ENCODE measurements around the gene WRAP53.
"Not testable (repeated sequence)": the region's sequence is repeated elsewhere in the genome, so short reads cannot be mapped to it uniquely, and the experiment has no call there.

WRAP53 gene

DNA sequence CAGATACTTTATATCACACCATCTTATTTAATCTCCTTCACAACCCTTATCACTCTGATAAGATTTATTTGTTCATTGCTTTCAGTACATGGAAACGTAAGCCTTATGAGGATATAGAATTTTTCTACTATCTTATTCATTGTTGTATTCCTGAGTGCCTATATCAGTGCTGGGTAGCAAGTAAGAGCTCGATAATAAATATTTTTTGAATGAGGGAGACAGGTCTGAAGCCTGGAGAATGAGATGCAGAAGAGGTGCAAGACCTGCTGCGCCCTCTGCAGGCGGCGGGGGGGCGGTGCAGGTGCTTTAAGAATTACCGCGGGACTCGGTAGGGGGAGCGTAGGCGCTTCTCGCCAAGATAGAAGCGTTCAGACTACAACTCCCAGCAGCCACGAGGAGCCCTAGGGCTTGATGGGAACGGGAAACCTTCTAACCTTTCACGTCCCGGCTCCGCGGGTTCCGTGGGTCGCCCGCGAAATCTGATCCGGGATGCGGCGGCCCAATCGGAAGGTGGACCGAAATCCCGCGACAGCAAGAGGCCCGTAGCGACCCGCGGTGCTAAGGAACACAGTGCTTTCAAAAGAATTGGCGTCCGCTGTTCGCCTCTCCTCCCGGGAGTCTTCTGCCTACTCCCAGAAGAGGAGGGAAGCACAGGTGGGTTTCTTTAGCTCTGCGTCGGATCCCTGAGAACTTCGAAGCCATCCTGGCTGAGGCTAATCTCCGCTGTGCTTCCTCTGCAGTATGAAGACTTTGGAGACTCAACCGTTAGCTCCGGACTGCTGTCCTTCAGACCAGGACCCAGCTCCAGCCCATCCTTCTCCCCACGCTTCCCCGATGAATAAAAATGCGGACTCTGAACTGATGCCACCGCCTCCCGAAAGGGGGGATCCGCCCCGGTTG lies at the start of gene WRAP53:
WRAP53 (plus strand) TSS at position 570 of the 900 bp plus-strand sequence; CDS start at position 742, 172 bp downstream.
- DNase-seq (ENCODE audit: low spot score) = peak; percentile 96

DNA sequence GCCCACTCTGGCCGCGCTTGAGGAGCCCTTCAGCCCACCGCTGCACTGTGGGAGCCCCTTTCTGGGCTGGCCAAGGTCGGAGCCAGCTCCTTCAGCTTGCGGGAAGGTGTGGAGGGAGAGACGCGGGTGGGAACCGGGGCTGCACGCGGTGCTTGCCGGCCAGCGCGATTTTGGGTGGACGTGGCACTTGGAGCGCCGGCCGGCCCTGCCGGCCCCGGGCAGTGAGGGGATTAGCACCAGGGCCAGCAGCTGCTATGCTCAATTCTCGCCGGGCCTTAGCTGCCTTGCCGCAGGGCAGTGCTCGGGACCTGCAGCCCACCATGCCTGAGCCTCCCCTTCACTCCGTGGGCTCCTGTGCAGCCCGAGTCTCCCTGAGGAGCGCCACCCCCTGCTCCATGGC lies 47.5 kb upstream of the WRAP53 start:
- no peak for DNase-seq (ENCODE audit: low spot score)

DNA sequence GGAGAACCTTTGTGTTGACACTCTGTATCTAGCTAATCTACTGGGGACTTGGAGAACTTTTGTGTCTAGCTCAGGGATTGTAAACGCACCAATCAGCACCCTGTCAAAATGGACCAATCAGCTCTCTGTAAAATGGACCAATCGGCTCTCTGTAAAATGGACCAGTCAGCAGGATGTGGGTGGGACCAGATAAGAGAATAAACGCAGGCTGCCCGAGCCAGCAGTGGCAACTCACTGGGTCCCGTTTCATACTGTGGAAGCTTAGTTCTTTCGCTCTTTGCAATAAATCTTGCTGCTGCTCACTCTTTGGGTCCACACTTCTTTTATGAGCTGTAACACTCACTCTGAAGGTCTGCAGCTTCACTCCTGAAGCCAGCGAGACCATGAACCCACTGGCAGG lies 46.6 kb upstream of the WRAP53 start:
- not testable (repeated sequence) for DNase-seq (ENCODE audit: low spot score)

DNA sequence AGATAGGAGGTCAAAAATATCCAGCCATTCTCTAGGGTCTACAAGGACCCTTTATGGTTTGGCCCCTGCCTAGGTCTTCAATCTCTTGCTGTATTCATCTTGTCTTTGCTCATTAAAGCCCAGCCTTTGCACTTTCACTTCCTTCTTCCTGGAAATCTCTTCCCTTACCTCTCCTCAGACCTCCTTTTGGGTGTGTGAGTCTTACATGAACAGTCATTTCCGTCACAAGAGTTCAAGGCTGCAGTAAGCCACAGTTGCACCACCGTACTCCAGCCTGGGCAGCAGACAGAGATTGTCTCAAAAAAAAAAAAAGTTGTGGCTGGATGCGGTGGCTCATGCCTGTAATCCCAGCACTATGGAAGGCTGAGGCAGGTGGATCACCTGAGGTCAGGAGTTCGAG lies 43.5 kb upstream of the WRAP53 start:
- DNase-seq (ENCODE audit: low spot score) = no peak

DNA sequence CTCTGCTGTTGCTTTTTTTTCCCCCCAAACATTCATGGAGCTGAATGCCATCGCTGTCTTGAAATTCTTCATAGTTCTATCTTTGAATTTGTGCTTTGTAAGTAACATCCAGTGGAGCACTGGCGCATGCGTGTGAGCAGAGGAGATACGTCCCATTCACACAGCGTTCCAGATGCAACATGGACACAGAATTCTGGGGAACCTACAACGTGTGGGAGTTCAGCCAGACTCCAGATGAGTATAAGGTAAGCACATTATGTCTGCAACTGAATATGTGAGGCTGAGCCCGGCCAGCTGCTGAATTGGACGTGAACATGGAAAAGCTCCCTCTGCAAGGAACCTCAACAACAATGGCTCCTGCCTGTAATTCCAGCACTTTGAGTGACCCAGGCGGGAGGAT lies 41.8 kb upstream of the WRAP53 start:
- DNase-seq (ENCODE audit: low spot score) = no peak

DNA sequence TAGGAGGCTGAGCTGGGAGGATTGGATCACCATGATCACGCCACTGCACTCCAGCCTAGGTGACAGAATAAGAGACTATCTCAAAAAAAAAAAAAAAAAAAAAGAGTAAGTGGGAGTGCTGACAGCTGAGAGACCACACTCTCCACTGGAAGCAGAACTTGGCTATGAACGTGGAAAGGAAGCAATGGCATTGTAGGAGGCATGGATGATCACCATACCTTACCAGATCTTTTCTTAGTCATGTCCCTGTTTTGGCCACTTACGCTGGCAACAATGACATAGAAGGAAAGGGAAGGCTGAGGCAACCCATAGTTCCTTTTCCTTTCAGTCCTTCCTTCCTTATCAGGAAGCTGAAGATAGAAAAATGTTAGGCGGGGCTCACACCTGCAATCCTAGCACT lies 41.3 kb upstream of the WRAP53 start:
- DNase-seq (ENCODE audit: low spot score) = no peak

DNA sequence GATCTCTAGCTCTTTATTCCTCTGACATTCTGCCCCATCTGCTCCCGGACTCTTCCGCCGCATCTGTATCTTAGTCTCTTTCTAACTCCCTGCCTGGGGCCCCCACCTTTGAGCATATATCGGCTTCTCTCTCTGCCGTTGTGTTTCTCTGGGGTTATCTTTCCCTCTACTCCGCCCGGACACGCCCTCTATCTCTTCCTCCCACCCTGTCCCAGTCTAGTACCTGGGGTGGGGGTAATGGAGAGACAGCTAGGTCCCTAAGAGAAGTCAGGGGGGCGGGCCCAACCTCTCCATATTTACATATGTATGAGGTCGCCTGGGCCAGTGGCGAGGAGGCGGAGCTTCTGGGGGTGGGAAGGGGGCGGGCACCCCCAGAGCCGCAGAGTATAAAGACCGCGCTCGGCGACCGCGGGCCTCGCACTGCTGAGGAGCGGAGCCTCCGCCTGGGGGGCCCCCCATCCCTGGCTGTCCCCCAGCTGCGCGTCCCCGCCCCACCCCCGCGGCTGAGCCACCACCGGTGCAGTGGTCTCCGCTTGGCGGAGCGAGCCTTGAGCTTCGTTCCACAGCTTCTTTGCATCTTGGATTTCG lies 37.7 kb upstream of the WRAP53 start, which contains the start of gene ATP1B2:
ATP1B2 (plus strand) TSS at position 418 of the 588 bp plus-strand sequence. CDS start 593 bp downstream, outside the sequence.
- DNase-seq (ENCODE audit: low spot score) = peak; percentile 70

DNA sequence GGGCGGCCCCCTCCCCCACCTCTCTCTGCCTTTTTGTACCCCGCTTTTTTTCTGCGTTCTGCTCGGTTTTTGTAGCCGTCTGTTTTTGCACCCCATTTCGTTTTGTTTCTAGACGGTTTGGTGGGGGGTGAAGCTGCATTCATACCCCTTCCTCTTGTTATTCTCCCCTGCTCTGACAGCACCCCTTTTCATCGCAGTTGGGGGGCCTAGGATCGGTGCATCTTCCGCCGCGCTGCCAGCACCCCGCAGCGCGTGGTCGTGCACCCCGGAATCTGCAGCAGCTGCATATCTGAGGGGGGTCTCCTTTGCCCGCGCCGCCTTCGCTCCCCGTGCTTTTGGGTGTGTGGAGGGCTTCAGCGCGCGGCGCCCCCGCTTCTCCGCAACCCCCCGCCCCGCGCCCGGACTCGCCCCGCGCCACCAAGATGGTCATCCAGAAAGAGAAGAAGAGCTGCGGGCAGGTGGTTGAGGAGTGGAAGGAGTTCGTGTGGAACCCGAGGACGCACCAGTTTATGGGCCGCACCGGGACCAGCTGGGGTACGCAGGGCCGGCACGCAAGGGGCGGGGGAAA lies 37.1 kb upstream of the WRAP53 start:
- no peak for DNase-seq (ENCODE audit: low spot score)

DNA sequence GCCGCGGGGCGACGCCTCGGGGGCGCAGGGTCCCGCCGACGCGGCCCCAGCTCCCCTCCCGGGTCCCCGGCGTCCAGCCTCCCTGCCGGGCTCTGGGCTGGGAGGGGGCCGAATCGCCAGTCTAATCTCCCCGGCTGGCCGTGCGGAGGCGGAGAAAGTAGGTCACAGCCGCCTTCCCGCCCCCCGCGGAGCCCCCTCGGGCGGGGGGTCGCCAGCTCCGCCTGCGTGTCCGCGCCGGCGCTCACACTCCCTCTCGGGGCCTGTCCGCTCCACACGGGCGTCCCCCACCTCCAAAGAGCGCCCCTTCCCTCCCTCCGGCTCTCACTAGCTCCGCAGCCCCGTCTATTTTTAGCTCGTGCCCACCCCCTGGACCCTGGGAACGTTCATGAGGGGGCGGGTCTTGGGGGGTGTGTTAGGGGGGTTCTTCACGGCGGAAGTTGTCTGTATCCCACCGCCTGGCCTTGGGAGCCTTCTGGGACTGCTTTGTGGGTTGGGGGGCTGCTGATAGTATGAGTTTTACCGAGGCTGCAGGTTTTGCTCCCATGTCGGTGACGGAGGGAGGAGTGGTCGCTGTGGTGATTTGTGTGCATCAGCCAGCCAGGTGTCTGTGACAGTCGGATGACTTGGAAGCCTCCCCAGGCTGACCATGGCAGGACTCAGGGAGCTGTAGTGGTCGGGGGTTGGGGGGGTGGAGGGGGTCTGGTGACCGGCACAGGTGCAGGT lies 36.5 kb upstream of the WRAP53 start:
- DNase-seq (ENCODE audit: low spot score) = no peak

DNA sequence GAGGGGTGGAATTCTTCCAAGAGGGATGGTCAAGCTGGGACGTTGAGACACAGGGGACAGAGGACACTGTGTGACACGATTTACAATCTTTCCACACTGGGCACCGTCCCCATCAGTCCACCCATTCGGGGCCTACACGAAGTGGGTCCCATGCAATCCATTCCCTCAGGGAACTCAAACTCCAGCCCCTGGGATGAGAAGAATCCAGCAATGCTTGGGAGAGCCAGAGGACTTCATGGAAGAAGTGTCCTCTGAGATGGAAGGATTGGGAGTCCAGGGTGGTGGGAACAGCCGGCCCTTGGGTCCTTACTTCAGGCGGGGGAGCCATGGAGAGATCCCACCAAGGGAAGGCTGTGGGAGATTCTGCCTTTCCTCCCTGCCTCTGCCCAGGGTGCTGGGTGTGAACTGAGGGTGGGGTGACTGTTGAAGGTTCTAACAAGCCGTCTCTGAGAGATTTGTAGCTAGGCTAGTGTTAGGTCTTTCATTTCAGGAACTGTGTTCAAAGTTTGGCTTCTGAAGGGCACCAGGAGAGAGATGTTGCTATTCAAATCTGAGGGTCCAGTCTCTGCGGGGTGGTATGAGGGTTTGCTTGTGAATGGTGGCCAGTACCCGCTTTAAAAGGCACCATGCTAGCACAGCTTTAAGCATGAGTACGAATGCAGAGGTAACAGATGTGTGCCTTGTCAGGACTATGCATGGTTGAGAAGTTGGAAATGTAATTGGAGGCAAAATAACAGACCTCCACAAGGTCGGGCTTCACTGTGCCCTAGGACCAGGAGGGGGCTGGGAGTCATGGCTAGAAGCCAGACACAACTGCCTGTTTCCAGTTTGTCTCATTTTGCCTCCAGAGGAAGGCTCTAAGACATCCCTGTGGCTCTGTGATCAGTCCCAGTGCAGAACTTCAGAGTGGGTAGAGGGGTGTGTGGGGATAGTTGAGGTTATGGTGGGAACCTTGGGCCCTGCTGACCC lies 35.6 kb upstream of the WRAP53 start:
- no peak for DNase-seq (ENCODE audit: low spot score)

DNA sequence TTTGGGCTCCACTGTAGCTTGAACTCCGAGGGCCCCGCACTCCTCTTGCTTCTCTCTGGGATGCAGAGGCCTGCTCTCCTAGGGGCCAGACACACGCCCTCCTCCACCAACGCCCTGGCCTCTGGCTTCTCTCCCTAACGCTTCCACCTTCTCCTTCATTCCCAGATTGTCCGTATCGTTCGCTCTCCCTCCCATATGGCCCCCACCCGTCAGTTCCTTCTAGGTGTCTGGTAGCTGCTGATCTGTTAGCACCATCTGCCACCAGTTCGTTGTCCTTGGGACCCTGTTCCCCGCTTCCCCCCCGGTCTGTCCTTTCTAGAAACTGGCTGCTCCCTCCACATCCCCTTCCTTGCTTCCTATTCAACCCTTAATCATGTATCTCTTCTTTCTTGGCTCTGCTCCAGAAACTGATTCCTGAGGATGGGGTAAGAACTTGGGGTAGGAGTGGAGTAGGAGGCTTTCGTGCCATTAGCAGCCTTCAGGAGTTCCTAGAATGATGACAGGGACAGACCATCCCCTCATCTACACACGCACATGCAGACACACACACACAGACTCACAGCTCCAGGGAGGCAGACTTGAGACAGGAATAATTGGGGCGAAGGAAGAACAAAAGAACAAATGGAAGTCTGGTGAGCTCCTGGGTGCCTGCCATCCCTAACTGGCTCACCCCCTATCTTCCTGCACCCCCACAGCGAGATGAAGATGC lies 33.3 kb upstream of the WRAP53 start:
- DNase-seq (ENCODE audit: low spot score) = no peak

DNA sequence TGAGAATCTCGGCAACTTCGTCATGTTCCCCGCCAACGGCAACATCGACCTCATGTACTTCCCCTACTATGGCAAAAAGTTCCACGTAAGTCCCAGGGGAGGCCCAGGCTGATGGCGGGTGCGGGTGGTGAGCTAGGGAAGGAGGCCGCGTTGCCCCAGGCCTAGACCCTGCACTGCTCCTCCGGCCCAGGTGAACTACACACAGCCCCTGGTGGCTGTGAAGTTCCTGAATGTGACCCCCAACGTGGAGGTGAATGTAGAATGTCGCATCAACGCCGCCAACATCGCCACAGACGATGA lies 32.8 kb upstream of the WRAP53 start:
- DNase-seq (ENCODE audit: low spot score) = no peak

DNA sequence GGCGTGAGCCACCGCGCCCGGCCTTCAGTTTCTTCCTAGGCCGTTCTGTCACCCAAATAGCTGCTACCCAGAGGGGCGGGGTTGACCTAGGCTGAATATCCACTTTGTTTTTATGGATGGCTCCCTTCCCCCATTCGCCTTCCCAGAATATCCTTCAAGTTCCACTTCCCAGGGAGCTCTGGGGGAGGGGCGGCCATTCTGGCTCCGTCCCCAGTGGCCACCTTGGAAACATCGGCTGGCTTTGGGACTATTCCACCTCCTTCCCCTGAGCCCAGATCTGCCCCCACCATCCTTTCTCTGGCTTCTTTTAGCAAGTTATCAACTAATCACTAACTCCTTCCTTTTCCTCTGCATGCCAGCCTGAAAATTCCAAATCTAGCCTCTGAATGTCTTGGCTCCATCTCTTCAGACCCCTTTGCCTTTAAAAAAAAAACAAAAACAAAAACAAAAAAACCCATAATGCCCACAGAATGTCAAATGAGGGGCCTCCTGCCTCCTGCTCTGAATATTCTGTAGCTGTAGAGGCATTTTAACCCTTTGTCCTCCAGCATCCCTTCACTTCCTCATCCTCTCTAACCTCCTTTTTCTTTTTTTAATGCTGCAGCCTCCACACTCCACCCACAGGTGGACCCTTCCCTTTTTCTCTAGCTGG lies 31.2 kb upstream of the WRAP53 start:
- DNase-seq (ENCODE audit: low spot score) = no peak

DNA sequence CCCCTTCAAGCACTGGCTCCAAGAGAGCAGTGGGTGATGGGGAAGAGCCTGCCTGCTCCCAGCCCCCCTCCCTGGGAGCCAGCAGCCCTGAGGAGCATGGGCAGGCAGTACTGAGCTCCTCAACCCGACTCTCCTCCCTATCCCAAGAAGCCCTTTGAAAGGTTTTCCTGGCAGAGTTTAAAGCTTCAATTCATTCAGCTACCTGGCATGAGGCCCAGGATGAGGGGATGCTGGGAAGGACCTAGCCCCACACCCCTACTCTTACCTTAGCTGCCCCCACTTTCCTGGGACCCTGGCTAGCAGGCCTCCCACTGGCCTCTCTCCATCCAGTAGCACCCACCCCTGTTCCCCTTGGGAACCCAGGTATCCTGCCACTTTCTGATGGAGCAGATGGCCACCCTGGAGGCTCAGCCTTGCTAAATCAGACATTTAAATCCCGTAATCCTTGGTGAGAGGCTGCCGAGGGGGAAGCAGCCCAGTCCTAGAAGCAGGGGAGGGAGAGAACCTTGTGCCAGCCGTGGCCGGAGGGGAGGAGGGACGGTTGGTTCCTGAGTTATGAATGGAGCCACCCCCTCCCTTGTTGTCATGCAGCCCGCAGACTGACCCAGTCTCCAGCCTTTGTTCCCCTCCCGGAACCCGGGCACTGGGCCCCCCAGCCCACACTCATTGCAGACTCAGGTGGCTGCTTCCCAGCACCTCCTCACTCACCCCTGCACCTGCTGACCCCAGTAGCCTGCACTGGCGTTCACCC lies 20.4 kb upstream of the WRAP53 start:
- peak; percentile 7 for DNase-seq (ENCODE audit: low spot score)

DNA sequence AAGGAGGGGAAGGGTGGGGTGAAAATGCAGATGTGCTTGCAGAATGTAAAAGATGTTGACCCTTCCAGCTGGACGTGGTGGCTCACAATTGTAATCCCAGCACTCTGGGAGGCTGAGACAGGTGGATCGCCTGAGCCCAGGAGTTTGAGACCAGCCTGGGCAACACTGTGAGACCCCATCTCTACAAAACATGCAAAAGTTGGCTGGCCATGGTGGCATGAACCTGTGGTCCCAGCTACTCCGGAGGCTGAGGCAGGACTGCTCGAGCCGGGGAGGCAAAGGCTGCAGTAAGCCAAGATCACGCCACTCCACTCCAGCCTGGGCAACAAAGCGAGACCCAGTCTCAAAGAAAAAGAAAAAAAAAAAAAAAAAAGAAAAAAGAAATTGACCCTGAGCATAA lies 19.8 kb upstream of the WRAP53 start:
- DNase-seq (ENCODE audit: low spot score) = no peak

DNA sequence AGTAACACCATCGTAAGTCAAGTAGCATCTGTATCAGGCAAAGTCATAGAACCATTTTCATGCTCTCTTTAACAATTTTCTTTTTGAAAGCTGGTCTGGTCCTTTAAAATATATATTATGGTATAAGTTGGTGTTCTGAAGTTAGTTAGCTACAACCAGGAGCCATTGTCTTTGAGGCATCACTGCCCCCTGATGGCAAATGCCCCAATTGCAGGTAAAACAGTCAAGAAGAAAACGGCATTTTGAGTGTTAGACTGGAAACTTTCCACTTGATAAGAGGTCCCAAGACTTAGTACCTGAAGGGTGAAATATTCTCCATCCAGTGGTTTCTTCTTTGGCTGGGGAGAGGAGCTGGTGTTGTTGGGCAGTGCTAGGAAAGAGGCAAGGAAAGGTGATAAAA lies 15.0 kb upstream of the WRAP53 start:
- no peak for DNase-seq (ENCODE audit: low spot score)

DNA sequence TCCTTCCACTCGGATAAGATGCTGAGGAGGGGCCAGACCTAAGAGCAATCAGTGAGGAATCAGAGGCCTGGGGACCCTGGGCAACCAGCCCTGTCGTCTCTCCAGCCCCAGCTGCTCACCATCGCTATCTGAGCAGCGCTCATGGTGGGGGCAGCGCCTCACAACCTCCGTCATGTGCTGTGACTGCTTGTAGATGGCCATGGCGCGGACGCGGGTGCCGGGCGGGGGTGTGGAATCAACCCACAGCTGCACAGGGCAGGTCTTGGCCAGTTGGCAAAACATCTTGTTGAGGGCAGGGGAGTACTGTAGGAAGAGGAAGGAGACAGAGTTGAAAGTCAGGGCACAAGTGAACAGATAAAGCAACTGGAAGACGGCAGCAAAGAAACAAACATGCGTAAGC lies 13.3 kb upstream of the WRAP53 start:
- DNase-seq (ENCODE audit: low spot score) = peak; percentile 3

DNA sequence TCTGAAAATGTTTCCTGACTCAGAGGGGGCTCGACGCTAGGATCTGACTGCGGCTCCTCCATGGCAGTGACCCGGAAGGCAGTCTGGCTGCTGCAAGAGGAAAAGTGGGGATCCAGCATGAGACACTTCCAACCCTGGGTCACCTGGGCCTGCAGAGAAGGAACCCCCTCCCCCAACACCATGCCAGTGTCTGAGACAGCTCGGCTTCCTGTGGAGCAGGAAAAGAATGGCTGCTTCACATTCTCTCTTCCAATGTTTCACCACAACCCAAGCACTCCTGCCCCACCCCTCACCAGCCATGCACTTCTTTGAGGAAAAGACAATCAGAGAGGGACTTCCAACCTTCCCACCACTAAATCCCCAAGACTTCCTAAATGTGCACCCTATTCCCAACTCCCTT lies 11.7 kb upstream of the WRAP53 start:
- peak; percentile 5 for DNase-seq (ENCODE audit: low spot score)

DNA sequence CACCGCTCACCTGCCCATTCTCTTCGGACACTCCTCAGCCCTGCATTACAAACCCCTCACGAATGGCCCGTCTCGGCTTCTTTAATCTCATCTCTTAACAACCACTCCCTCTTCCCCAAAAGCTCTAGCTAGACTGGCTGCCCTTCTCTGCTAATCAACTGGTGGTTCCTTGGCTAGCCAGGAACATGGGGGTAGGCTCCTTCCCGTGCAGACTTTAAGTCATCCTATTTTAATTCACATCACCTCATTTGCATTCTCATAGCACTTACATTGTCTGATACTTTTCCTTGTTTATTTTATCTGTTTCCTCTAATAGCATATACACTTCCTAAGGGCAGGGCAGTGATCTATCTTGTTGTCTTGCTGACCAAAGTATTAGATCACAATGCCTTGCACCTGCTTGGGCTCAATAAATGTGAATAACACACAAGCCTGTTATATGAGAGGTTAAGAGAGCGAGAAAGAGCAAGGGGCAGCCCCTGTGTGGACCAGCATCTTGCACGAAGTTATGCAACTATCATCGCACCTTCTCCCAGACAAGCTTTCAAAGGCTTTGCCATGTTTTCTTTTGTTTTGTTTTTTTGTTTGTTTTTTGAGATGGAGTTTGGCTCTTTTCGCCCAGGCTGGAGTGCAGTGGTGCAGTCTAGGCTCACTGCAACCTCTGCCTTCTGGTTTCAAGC lies 10.7 kb upstream of the WRAP53 start:
- DNase-seq (ENCODE audit: low spot score) = no peak

Measured in AG20443 (cell line).